IMR-90 (cell line): ENCODE results near the gene CACNA1G. TPM values are rescaled to one million over a fixed set of nuclear protein-coding genes. Genes with fewer than 3 reads are reported as not detected.

Experiments
- ATAC-seq: fragments of 200-7000 bp; cut with Tn5 transposase; 2 replicates; pipeline ENCODE4 v1.9.1; 2020; ENCODE audit warnings: low read depth, mild to moderate bottlenecking, moderate library complexity
- BruUV-seq: library from RNA; stranded (reverse); fragments of 400-500 nt; replicated peaks from 2 replicates; lab custom pipeline; 2021; lab: Mats Ljungman, UMichigan
- CTCF ChIA-PET: fragments of 300-600 bp; formaldehyde crosslinking; extraction: SDS; loops from one replicate; lab custom pipeline; 2021; ENCODE audit warnings: antibody characterized with exemption; lab: Yijun Ruan, JAX
- POLR2A ChIA-PET: fragments of 300-600 bp; sonication (Branson Sonifier 250); formaldehyde crosslinking; loops from one replicate; lab custom pipeline; 2022; ENCODE audit warnings: antibody characterized with exemption; ENCODE audit not compliant: unreplicated experiment; lab: Charles Lee
- DNase-seq: peaks from one replicate; pipeline ENCODE4 v3.0.0; 2013
- H2AFZ ChIP-seq: replicated peaks from 2 replicates; pipeline ENCODE3; 2013; ENCODE audit warnings: low read length, mild to moderate bottlenecking; ENCODE audit not compliant: poor library complexity
- H2AK5ac ChIP-seq: 2 replicates; pipeline ENCODE4 v1.6.1; 2013; ENCODE audit warnings: low read depth, low read length, inconsistent platforms
- H2AK9ac ChIP-seq: replicated peaks from 2 replicates; pipeline ENCODE3; 2013; ENCODE audit warnings: mild to moderate bottlenecking, low read depth, low read length, moderate library complexity; ENCODE audit not compliant: poor library complexity
- H2BK120ac ChIP-seq: 2 replicates; pipeline ENCODE4 v1.6.1; 2013; ENCODE audit warnings: low read depth, low read length, inconsistent platforms
- H2BK15ac ChIP-seq: 3 replicates; pipeline ENCODE4 v1.6.1; 2013; ENCODE audit warnings: low read depth, low read length, inconsistent platforms
- H2BK20ac ChIP-seq: 2 replicates; pipeline ENCODE4 v1.6.1; 2013; ENCODE audit warnings: low read depth, mild to moderate bottlenecking, inconsistent platforms, low read length, moderate library complexity
- H2BK5ac ChIP-seq: 2 replicates; pipeline ENCODE4 v1.6.1; 2013; ENCODE audit warnings: mild to moderate bottlenecking, low read depth, low read length, inconsistent platforms; ENCODE audit not compliant: poor library complexity, severe bottlenecking
- H3K14ac ChIP-seq: replicated peaks from 2 replicates; pipeline ENCODE4 v1.6.1; 2013; ENCODE audit warnings: low read depth, low read length, inconsistent platforms
- H3K18ac ChIP-seq: 2 replicates; pipeline ENCODE4 v1.6.1; 2013; ENCODE audit warnings: low read depth, low read length, control low read depth
- H3K23ac ChIP-seq: 2 replicates; pipeline ENCODE4 v1.6.1; 2013; ENCODE audit warnings: low read depth, low read length, inconsistent platforms
- H3K27ac ChIP-seq: 2 replicates; pipeline ENCODE4 v1.5.1; 2013; ENCODE audit warnings: mild to moderate bottlenecking, control low read depth, low read length; ENCODE audit not compliant: insufficient read depth
- H3K27me3 ChIP-seq: 2 replicates; pipeline ENCODE4 v1.6.1; 2013; ENCODE audit warnings: low read length; ENCODE audit not compliant: control insufficient read depth, insufficient read depth
- H3K36me3 ChIP-seq: 2 replicates; pipeline ENCODE4 v1.6.1; 2013; ENCODE audit warnings: low read length, mixed read lengths; ENCODE audit not compliant: control insufficient read depth, insufficient read depth
- H3K4ac ChIP-seq: 2 replicates; pipeline ENCODE4 v1.6.1; 2013; ENCODE audit warnings: low read depth, low read length, inconsistent platforms
- H3K4me1 ChIP-seq: 2 replicates; pipeline ENCODE4 v1.6.1; 2013; ENCODE audit warnings: low read length, mixed read lengths; ENCODE audit not compliant: control insufficient read depth, insufficient read depth
- H3K4me2 ChIP-seq: 2 replicates; pipeline ENCODE4 v1.6.1; 2013; ENCODE audit warnings: low read depth, mild to moderate bottlenecking, control low read depth, low read length, moderate library complexity
- H3K4me3 ChIP-seq: 2 replicates; pipeline ENCODE4 v1.5.1; 2013; ENCODE audit warnings: low read depth, mild to moderate bottlenecking, control low read depth, low read length, moderate library complexity; ENCODE audit not compliant: insufficient read depth
- H3K56ac ChIP-seq: 2 replicates; pipeline ENCODE4 v1.6.1; 2013; ENCODE audit warnings: low read length, inconsistent platforms; ENCODE audit not compliant: insufficient read depth; ENCODE audit errors: extremely low read depth
- H3K79me1 ChIP-seq, 2 experiments: 2 replicates each; pipeline ENCODE4 v1.6.1; 2013; ENCODE audit warnings: low read length in 2 of 2, inconsistent platforms in 1 of 2, low read depth in 1 of 2
- H3K9ac ChIP-seq: 2 replicates; pipeline ENCODE4 v1.6.1; 2013; ENCODE audit warnings: low read depth, low read length, control low read depth
- H3K9me1 ChIP-seq: 2 replicates; pipeline ENCODE4 v1.6.1; 2013; ENCODE audit warnings: low read length, inconsistent platforms; ENCODE audit not compliant: insufficient read depth
- H3K9me3 ChIP-seq: 2 replicates; pipeline ENCODE4 v1.6.1; 2013; ENCODE audit warnings: low read length; ENCODE audit not compliant: control insufficient read depth, insufficient read depth
- H4K20me1 ChIP-seq: 2 replicates; pipeline ENCODE4 v1.6.1; 2013; ENCODE audit warnings: low read length, inconsistent platforms; ENCODE audit not compliant: insufficient read depth
- H4K5ac ChIP-seq: 2 replicates; pipeline ENCODE4 v1.6.1; 2013; ENCODE audit warnings: mild to moderate bottlenecking, low read depth, low read length, control low read depth
- H4K8ac ChIP-seq, 2 experiments: 2 replicates each; pipeline ENCODE4 v1.6.1; 2013; ENCODE audit warnings: low read depth in 2 of 2, low read length in 2 of 2, control low read depth in 1 of 2, inconsistent platforms in 1 of 2
- H4K91ac ChIP-seq: 2 replicates; pipeline ENCODE4 v1.6.1; 2013; ENCODE audit warnings: low read depth, low read length, inconsistent platforms; ENCODE audit not compliant: insufficient read depth
- CEBPB ChIP-seq: IDR thresholded peaks from 2 replicates; pipeline ENCODE4 v1.6.1; 2012; ENCODE audit warnings: low read depth, low read length, improper control_type of control experiment
- FOS ChIP-seq: fragments of 150-350 bp; IDR thresholded peaks from 2 replicates; pipeline ENCODE4 v1.6.1; 2016; ENCODE audit warnings: low read depth, low read length
- MAFK ChIP-seq: IDR thresholded peaks from 2 replicates; pipeline ENCODE4 v1.6.1; 2012; ENCODE audit warnings: low read depth, low read length, improper control_type of control experiment
- MXI1 ChIP-seq: IDR thresholded peaks from 2 replicates; pipeline ENCODE4 v1.6.1; 2012; ENCODE audit warnings: low read depth, mild to moderate bottlenecking, low read length, moderate library complexity, borderline replicate concordance
- RFX5 ChIP-seq: IDR thresholded peaks from 2 replicates; pipeline ENCODE4 v1.8.0; 2012; ENCODE audit warnings: low read depth, mild to moderate bottlenecking, low read length, moderate library complexity
- SMC3 ChIP-seq: fragments of 150-350 bp; IDR thresholded peaks from 2 replicates; pipeline ENCODE4 v1.6.1; 2016; ENCODE audit warnings: low read depth, mild to moderate bottlenecking, antibody characterized with exemption, low read length, moderate library complexity
- WGBS, 2 experiments: methylation state at CpG; one replicate each; pipeline versions ENCODE4 v1.1.5 to v1.1.7; 2013; ENCODE audit warnings: missing lambda C conversion rate in 2 of 2; ENCODE audit not compliant: insufficient read length in 1 of 2; ENCODE audit errors: extremely low coverage in 2 of 2; 5-methylcytosine and 5-hydroxymethylcytosine counted together
- dilution Hi-C: fragments of 300-500 bp; cut with HindIII; formaldehyde crosslinking; loops from one replicate; pipeline ENCODE4 v1.14.3; 2018; ENCODE audit warnings: low sequenced_read_pairs; ENCODE audit not compliant: unreplicated experiment
- in situ Hi-C: fragments of 300-500 bp; cut with MboI; formaldehyde crosslinking; loops from 3 replicates; pipeline ENCODE4 v1.14.3; 2019; ENCODE audit warnings: low sequenced_read_pairs, inconsistent platforms, mixed read lengths
- intact Hi-C: fragments of 100-400 bp; cut with micrococcal nuclease; formaldehyde crosslinking; loops from 2 replicates; pipeline ENCODE4 v1.10.0; 2022
- polyA plus RNA-seq, 3 experiments: library from polyadenylated mRNA; depleted of rRNA; stranded (reverse); fragments of >200 nt; gene quantifications; 2 replicates each; pipeline ENCODE4 v1.2.3, GENCODE V29; 2012; ENCODE audit warnings: low replicate concordance in 1 of 3
- total RNA-seq: library from RNA; depleted of rRNA; stranded (reverse); fragments of >200 nt; gene quantifications from 2 replicates; pipeline ENCODE4 v1.2.3, GENCODE V29; 2012
- TF ChIP-seq, protein P1 (sequence below): fragments of 150-350 bp; IDR thresholded peaks from 2 replicates; pipeline ENCODE4 v1.6.1; 2016; ENCODE audit warnings: low read depth, mild to moderate bottlenecking, low read length, moderate library complexity, borderline replicate concordance
- TF ChIP-seq, protein P2 (sequence below): fragments of 150-350 bp; IDR thresholded peaks from 2 replicates; pipeline ENCODE4 v1.6.1; 2017; ENCODE audit warnings: mild to moderate bottlenecking, antibody characterized with exemption, low read length, low read depth

Gene CACNA1G
- total and polyA plus RNA-seq, 2 of the 4 experiments (the other 2 are of a cell fraction), result under 0.01 to 0.03 TPM

DNA sequence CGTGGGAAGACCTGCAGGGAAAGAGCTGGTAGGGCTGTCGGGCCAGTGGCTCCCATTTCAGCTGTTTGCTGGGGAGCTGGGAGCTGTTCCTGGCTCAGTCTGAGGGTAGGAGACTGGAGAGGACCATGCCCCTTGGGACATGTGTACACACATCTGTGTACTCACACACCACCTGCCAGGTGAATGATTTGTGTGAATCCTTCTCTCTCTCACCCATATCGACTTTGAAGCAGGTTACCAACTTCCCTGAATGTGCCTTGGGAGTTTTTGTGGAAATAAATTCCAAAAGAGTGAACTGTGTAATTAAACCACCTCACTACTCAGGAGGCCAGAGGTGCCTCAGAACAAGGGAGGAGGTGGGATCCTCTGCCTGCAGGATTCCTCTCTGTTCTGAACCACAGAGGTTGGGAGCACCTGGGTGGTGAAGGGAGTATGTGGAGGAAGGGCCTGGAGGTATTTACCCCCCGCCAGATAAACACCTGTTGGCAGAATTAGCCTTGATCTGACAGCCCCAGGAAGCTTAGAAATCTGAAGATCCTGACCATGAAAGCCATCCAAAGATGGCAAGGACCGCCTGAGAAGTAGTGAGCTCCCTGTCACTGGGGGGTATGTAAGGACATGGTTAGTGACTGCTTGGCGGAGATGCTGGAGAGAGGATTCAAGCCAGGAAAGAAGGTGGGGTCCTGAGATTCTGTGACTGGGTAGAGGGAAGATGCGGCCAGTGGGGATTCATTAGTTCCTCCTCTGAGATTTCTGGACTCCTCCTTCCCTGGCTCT lies 77.5 kb downstream of the CACNA1G start (continued):
- TF ChIP-seq MXI1 (no peak), FOS (no peak)

DNA sequence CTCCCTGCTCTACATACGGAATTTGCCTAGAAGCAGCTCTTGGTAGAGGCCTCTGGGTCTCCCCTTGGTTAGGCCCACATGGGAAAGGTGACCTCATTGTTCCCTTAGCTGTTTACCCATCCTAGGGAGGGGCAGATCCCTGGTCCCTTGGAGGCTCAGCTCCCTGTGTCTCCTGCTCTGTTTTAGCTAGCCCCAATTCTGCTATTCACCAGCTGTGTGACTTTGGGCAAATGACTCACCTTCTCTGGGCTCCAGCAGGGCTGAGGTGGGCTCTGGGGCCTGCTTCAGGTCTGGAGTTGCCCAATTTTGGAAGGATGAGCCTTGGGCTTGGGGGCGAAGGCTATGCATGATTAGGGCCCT lies 78.1 kb downstream of the CACNA1G start:
- Histone ChIP-seq H3K4me3 (no peak overlapping the region), H2BK5ac (peak overlapping the region; percentile 91)

More for the DNA sequence above, 78.1 kb downstream of the CACNA1G start:
- Histone ChIP-seq H3K9me3 (no peaks in the 10 kb centered on the region), H4K5ac (peak overlapping the region; percentile 62), H2BK20ac (peak overlapping the region; percentile 79), H3K9me1 (peaks cover 51% of the 10 kb centered on the region), H3K27ac (peak overlapping the region; percentile 75), H3K23ac (peak overlapping the region; percentile 93), H4K20me1 (peaks cover 11% of the 10 kb centered on the region), H3K4me2 (peak overlapping the region; percentile 3; the same call in 1 of the 2 replicates), H2AK9ac (peak overlapping the region; percentile 33), H3K4me1 (peaks cover 45% of the 10 kb centered on the region), H4K91ac (peak overlapping the region; percentile 97), H2AK5ac (peak overlapping the region; percentile 99), H3K56ac (peak overlapping the region; percentile 75), H3K18ac (peak overlapping the region; percentile 38), H2BK15ac (peak overlapping the region; percentile 97), H4K8ac (peak overlapping the region; percentile 71 to 80), H2BK120ac (peak overlapping the region; percentile 98), H3K4ac (peak overlapping the region; percentile 93), H3K9ac (no peak overlapping the region; the same call in 1 of the 2 replicates), H3K14ac (peak overlapping the region; percentile 44), H3K36me3 (no peaks in the 10 kb centered on the region), H3K79me1 (peaks cover 22 to 70% of the 10 kb centered on the region in 2 experiments; a peak in 3 of 4 replicates), H3K27me3 (peaks cover 2% of the 10 kb centered on the region; the same call in 1 of the 2 replicates), H2AFZ (peak overlapping the region; percentile 84)
- peak; percentile 1; the same call in 1 of the 2 replicates for ATAC-seq
- WGBS, 2 experiments, result no CpG with 5 or more reads among the region's 2 CpGs
- CTCF ChIA-PET, result interaction anchor here (0.5 to 1.0 kb wide), 3 partner anchors 12 to 67 kb away, joined by 3 read pairs; no protein-coding TSS in a partner anchor
- POLR2A ChIA-PET, result interaction anchor here (1.8 kb wide), 1 partner anchor 23 kb away, joined by 5 read pairs; no protein-coding TSS in a partner anchor
- in situ Hi-C loops (loop anchor here (5.0 kb wide), 1 partner anchor 39 kb away; no protein-coding TSS in a partner anchor), dilution Hi-C loops (no loop called here), intact Hi-C loops (loop anchor here (2.0 kb wide), 1 partner anchor 56 kb away; no protein-coding TSS in a partner anchor)
- BruUV-seq, result no TSS peak
- TF ChIP-seq MXI1 (no peak), SMC3 (no peak), MAFK (no peak), RFX5 (no peak), CEBPB (peak; percentile 78)
- TF ChIP-seq, protein P1, sequence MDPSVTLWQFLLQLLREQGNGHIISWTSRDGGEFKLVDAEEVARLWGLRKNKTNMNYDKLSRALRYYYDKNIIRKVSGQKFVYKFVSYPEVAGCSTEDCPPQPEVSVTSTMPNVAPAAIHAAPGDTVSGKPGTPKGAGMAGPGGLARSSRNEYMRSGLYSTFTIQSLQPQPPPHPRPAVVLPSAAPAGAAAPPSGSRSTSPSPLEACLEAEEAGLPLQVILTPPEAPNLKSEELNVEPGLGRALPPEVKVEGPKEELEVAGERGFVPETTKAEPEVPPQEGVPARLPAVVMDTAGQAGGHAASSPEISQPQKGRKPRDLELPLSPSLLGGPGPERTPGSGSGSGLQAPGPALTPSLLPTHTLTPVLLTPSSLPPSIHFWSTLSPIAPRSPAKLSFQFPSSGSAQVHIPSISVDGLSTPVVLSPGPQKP, result no peak
- TF ChIP-seq, protein P2, sequence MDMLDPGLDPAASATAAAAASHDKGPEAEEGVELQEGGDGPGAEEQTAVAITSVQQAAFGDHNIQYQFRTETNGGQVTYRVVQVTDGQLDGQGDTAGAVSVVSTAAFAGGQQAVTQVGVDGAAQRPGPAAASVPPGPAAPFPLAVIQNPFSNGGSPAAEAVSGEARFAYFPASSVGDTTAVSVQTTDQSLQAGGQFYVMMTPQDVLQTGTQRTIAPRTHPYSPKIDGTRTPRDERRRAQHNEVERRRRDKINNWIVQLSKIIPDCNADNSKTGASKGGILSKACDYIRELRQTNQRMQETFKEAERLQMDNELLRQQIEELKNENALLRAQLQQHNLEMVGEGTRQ, result no peak
- DNase-seq, result peak; percentile 50
